MM.1S (cell line): ENCODE data around the gene HOXC9.

Experiments
- CTCF ChIP-seq: fragments of 300-600 bp; sonication (generic); IDR thresholded peaks from 2 replicates; pipeline ENCODE4 v1.5.1; 2016; ENCODE audit warnings: antibody characterized with exemption, low read length, mixed read lengths
- EZH2 ChIP-seq: fragments of 300-600 bp; sonication (generic); optimal IDR thresholded peaks from 2 replicates; pipeline ENCODE3; 2017; ENCODE audit warnings: low read depth, mild to moderate bottlenecking, antibody characterized with exemption, low read length, mixed read lengths
- EZH2phosphoT487 ChIP-seq: fragments of 300-600 bp; sonication (generic); IDR thresholded peaks from 2 replicates; pipeline ENCODE4 v1.6.1; 2018; ENCODE audit warnings: antibody characterized with exemption, low read length

GRCh38 chr12:53959314-53959713, 40.6 kb upstream of the HOXC9 start:
- TF ChIP-seq CTCF (no peak), EZH2 (no peak), EZH2phosphoT487 (no peak)
